Body of pancreas (tissue), 4 donors: ENCODE measurements around the gene TRIM23. TPM values are rescaled to one million over a fixed set of nuclear protein-coding genes. Genes with fewer than 3 reads are reported as not detected.
"Not testable (repeated sequence)": the region's sequence is repeated elsewhere in the genome, so short reads cannot be mapped to it uniquely, and the experiment has no call there.

Source experiments
- ATAC-seq: fragments of 150-250 bp; one replicate; pipeline ENCODE4 v1.9.1; 2016
- DNase-seq, 4 donors: peaks; one replicate each; pipeline ENCODE4 v3.0.0-alpha.2; 2019
- H3K27ac ChIP-seq, 4 donors: fragments of 200-600 bp; sonication (generic); 1 replicate in 3 of 4; 2 replicates in 1 of 4; pipeline versions ENCODE4 v1.5.1 to v1.6.1; 2016 to 2019; ENCODE audit warnings: mild to moderate bottlenecking in 1 of 4, mixed read lengths in 1 of 4, moderate library complexity in 1 of 4
- H3K27me3 ChIP-seq, 2 donors: fragments of 200-600 bp; sonication (generic); one replicate each; pipeline ENCODE4 v1.6.0; 2016; ENCODE audit warnings: mild to moderate bottlenecking in 1 of 2
- H3K36me3 ChIP-seq, 2 donors: fragments of 200-600 bp; sonication (generic); replicated peaks in 1 of 2; 2 replicates each; pipeline ENCODE4 v1.5.1; 2016; ENCODE audit warnings: low read depth in 2 of 2; ENCODE audit not compliant: insufficient read depth in 1 of 2
- H3K4me1 ChIP-seq: fragments of 200-600 bp; sonication (generic); one replicate; pipeline ENCODE4 v1.6.0; 2016
- H3K4me3 ChIP-seq, 2 donors: fragments of 200-600 bp; sonication (generic); 1 replicate in 1 of 2; 2 replicates in 1 of 2; pipeline ENCODE4 v1.5.1; 2016 to 2019
- H3K9me3 ChIP-seq, 3 donors: fragments of 200-600 bp; sonication (generic); 1 replicate in 2 of 3; 2 replicates in 1 of 3; pipeline ENCODE4 v1.5.1; 2016
- CTCF ChIP-seq, 7 experiments: fragments of 450-650 bp in 4 of 7; fragments of 200-600 bp in 3 of 7; sonication (generic) in 3 of 7; IDR thresholded peaks; one replicate each; pipeline ENCODE4 v1.5.1; 2016 to 2019; ENCODE audit warnings: antibody characterized with exemption in 7 of 7
- POLR2A ChIP-seq, 3 donors: fragments of 450-650 bp; IDR thresholded peaks; one replicate each; pipeline ENCODE4 v1.6.1; 2016; ENCODE audit warnings: antibody characterized with exemption in 3 of 3, mild to moderate bottlenecking in 2 of 3
- WGBS, 2 donors: methylation state at CpG; one replicate each; pipeline ENCODE4 v1.1.5; 2017; 5-methylcytosine and 5-hydroxymethylcytosine counted together
- intact Hi-C: fragments of 100-400 bp; cut with DNase I; formaldehyde crosslinking; loops from one replicate; pipeline ENCODE4 v1.15.1; 2023
- total RNA-seq, 2 donors: library from RNA; depleted of rRNA; stranded (reverse); fragments of >200 nt; gene quantifications; one replicate each; pipeline ENCODE4 v1.1.0, GENCODE V29; 2016

Gene TRIM23
- total RNA-seq, 2 donors from 2014 or later = 6.2 to 17.5 TPM

DNA sequence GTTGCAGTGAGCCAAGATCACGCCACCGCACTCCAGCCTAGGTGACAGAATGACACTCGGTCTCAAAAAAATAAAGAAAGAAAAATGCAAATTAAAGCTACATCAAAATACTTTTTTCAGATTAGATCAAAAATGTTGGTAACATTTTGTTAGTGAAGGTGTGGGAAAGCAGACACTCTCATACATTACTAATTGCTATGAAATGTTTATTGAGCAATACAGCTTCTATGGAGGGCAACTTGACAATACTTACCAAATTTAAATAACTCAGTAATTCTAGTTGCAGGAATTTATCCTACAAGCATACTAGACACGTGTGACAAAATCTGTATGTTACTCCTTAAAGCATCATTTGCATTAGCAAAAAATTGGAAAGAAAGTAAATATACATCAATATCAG is 4.1 kb downstream of the TRIM23 start:
- ATAC-seq = no peak
- peaks cover 17% of the 10 kb centered on the region for H3K4me1 ChIP-seq
- TF ChIP-seq CTCF (IDR thresholded peaks at IDR 0.05) = no peak
- TF ChIP-seq POLR2A (IDR thresholded peaks at IDR 0.05) = no peak
- DNase-seq = no peak
- H3K36me3 ChIP-seq = no peaks in the 10 kb centered on the region
- no peaks in the 10 kb centered on the region for H3K27me3 ChIP-seq
- WGBS, 2 donors = 90 to 91% methylated on average over 4 of the region's 4 CpGs
- intact Hi-C loops = no loop called here
- no peak overlapping the region for H3K4me3 ChIP-seq
- H3K27ac ChIP-seq = no peak overlapping the region
- no peaks in the 10 kb centered on the region for H3K9me3 ChIP-seq

GRCh38 chr5:65612298-65612907 is 11.7 kb downstream of the TRIM23 start:
- no peak for ATAC-seq
- intact Hi-C loops = no loop called here
- TF ChIP-seq CTCF (IDR thresholded peaks at IDR 0.05) (no peak), POLR2A (IDR thresholded peaks at IDR 0.05) (no peak)
- DNase-seq = no peak
- H3K27ac ChIP-seq = peak overlapping the region; percentile 21 to 70 (median 66)
- no peaks in the 10 kb centered on the region for H3K9me3 ChIP-seq
- H3K36me3 ChIP-seq = peaks cover 0 to 18% of the 10 kb centered on the region in 2 donors
- 63% methylated on average over 4 of the region's 4 CpGs for WGBS, 2 donors
- H3K27me3 ChIP-seq = no peaks in the 10 kb centered on the region
- H3K4me3 ChIP-seq = no peak overlapping the region
- peaks cover 22% of the 10 kb centered on the region for H3K4me1 ChIP-seq

DNA sequence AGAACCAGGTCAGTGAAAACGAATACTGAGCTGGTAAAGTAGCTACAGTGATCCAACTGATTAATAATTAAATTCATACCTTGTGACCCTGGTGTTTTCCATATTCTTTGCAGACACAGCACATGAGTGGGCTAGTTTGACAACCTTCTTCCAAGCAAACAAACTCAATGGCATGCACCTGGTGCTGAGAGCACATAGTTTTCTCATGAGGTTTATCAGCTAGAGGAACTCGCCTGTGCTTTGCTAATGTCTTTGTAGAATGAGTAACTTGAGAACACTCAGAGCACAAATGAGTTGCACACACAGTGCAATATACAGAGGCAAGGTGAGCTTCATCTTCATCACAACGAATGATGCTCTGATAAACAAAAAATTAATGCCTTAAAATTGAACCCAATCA is 12.6 kb downstream of the TRIM23 start:
- Histone ChIP-seq H3K27me3 (no peaks in the 10 kb centered on the region), H3K4me1 (peaks cover 22% of the 10 kb centered on the region), H3K4me3 (no peak overlapping the region), H3K27ac (peak overlapping the region; percentile 33 to 70 (median 66)), H3K9me3 (no peaks in the 10 kb centered on the region), H3K36me3 (peaks cover 0 to 25% of the 10 kb centered on the region in 2 donors)
- 14 to 22% methylated on average over 3 of the region's 3 CpGs for WGBS, 2 donors
- DNase-seq (peak; percentile 42 to 79 (median 67)), ATAC-seq (peak; percentile 98)
- TF ChIP-seq POLR2A (IDR thresholded peaks at IDR 0.05) (no peak), CTCF (IDR thresholded peaks at IDR 0.05) (no peak)
- intact Hi-C loops = no loop called here

GRCh38 chr5:65601761-65602160 is 22.4 kb downstream of the TRIM23 start:
- DNase-seq, H3K27ac ChIP-seq, ATAC-seq, H3K27me3 ChIP-seq, H3K9me3 ChIP-seq, H3K4me3 ChIP-seq, intact Hi-C loops, H3K4me1 ChIP-seq: not testable (repeated sequence)
- WGBS, 2 donors = 92 to 100% methylated on average over 1 of the region's 1 CpG
- peaks cover 0 to 11% of the 10 kb centered on the region in 2 donors for H3K36me3 ChIP-seq

- Histone ChIP-seq H3K4me3 (no peak overlapping the region), H3K9me3 (no peaks in the 10 kb centered on the region), H3K4me1 (no peaks in the 10 kb centered on the region), H3K27ac (no peak overlapping the region), H3K36me3 (peaks cover 0 to 27% of the 10 kb centered on the region in 2 donors), H3K27me3 (no peaks in the 10 kb centered on the region)
- 79 to 88% methylated on average over 2 of the region's 2 CpGs for WGBS, 2 donors
- no peak for TF ChIP-seq CTCF (IDR thresholded peaks at IDR 0.05)
- no peak for TF ChIP-seq POLR2A (IDR thresholded peaks at IDR 0.05)
- DNase-seq (no peak), ATAC-seq (no peak)
- intact Hi-C loops = no loop called here
These were observed 35.4 kb downstream of the TRIM23 start for GRCh38 chr5:65588694-65589093.
